WI38 (cell line): ENCODE measurements around the gene GGPS1.

Experiments used
- H3K4me3 ChIP-seq: 2 replicates; pipeline ENCODE4 v1.5.1; 2011; ENCODE audit warnings: low read depth, mild to moderate bottlenecking, control low read depth, low read length
- TF ChIP-seq, protein P1 (sequence below): IDR thresholded peaks from 2 replicates; pipeline ENCODE4 v1.5.1; 2012; ENCODE audit warnings: low read depth, mild to moderate bottlenecking, control low read depth, low read length

The GGPS1 gene

DNA sequence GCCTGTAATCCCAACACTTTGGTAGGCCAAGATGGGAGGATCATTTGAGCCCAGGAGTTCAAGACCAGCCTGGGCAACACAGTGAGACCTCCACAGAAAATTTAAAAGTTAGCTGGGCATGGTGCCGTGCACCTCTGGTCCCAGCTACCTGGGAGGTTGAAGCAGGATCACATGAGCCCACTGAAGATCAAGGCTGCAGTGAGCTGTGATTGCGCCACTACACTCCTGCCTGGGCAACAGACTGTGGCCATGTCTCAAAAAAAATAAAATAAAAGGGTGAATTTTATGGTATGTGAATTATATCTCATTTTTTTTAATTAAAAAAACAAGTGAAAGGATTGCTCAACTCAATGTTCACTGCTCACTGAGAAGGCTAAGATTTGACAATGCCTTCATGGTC, 9.1 kb upstream of the GGPS1 start:
- TF ChIP-seq, protein P1, sequence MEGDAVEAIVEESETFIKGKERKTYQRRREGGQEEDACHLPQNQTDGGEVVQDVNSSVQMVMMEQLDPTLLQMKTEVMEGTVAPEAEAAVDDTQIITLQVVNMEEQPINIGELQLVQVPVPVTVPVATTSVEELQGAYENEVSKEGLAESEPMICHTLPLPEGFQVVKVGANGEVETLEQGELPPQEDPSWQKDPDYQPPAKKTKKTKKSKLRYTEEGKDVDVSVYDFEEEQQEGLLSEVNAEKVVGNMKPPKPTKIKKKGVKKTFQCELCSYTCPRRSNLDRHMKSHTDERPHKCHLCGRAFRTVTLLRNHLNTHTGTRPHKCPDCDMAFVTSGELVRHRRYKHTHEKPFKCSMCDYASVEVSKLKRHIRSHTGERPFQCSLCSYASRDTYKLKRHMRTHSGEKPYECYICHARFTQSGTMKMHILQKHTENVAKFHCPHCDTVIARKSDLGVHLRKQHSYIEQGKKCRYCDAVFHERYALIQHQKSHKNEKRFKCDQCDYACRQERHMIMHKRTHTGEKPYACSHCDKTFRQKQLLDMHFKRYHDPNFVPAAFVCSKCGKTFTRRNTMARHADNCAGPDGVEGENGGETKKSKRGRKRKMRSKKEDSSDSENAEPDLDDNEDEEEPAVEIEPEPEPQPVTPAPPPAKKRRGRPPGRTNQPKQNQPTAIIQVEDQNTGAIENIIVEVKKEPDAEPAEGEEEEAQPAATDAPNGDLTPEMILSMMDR, result no peak
- H3K4me3 ChIP-seq, result no peak overlapping the region

DNA sequence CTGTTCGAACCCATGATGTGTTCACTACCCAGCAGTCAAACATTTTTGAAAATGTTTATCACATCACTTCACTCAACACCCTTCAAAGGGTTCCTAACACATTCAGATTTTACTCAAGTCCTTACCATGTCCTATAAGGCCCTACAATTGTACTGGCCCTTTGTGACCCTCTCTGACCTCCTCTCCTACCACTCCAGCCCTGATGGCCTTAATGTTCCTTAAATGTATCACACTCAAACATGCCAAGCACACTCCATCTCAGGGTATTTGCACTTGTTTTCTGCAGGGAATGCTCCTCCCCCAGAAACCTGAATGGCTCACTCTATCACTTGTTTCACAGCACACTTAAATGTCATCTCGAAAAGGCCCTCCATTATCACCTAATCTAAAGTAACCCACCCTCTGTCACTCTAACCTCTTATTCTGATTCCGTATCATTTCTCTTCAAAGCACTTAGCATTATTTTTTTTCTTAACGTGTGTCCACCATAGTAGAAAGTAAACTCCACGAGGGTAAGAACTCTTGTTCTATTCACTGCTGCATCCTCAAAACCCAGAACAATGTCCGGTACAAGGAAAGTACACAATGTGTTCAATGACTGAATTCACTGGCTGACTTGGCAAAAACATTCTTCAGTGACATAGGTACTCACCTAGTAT, 7.7 kb upstream of the GGPS1 start:
- H3K4me3 ChIP-seq, result no peak overlapping the region
- TF ChIP-seq, protein P1, result no peak

DNA sequence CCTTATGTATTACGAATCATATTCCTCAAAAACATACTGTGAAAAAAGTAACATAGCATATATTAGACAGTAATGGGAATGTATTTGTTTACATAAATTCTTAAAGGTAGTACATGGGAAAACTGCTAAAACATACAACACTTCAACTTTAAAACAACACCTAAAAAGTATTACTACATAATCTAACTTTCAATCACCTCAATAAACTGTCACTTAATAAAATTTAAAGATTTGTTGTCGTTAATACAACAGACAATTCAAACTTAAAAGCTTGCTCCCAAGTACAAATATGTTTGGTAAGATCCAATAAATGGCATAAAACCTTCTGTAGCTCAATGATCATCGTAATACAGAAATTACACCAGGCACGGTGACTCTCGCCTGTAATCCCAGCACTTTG, 4.1 kb upstream of the GGPS1 start:
- no peak overlapping the region for H3K4me3 ChIP-seq

DNA sequence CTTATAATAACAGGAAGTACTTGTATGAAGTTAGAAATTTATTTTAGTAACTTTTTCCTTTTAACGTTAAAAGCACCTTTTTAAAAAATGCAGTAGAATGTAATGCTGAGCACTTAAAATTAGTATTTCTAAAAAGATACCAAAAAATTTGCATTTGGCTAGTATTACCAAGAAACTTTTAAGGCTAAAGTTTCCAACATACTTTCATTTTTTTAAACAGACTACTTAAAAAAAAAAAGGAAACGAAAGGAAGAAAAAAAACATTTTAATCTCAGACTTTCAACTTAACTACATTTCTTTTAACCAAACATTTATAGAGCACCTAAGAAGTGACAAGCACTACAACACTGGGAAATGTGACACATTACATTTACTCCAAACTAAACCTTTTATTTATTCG, 3.2 kb upstream of the GGPS1 start:
- H3K4me3 ChIP-seq, result no peak overlapping the region
- TF ChIP-seq, protein P1, result no peak

More for the DNA sequence above, 4.1 kb upstream of the GGPS1 start:
- TF ChIP-seq, protein P1, result no peak

DNA sequence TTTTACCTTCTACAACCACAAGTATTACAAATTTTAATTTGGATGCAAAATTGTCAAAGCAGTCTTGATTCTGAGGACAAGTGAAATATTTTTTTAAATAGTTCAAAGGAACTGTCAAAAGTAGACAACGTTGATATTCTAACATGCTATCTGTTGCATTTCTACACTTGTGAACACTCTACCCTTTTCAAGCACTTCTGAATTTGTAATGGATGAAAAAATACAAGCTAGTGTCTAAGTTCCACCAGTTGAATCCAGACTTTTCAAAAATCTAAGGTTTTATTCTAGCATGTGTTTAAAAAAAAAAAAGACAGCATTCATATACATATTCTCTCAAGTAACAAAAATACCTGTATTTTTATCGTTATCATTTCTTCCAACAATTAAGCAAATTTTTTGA, 2.5 kb upstream of the GGPS1 start:
- H3K4me3 ChIP-seq, result peak overlapping the region; percentile 79
- TF ChIP-seq, protein P1, result no peak

DNA sequence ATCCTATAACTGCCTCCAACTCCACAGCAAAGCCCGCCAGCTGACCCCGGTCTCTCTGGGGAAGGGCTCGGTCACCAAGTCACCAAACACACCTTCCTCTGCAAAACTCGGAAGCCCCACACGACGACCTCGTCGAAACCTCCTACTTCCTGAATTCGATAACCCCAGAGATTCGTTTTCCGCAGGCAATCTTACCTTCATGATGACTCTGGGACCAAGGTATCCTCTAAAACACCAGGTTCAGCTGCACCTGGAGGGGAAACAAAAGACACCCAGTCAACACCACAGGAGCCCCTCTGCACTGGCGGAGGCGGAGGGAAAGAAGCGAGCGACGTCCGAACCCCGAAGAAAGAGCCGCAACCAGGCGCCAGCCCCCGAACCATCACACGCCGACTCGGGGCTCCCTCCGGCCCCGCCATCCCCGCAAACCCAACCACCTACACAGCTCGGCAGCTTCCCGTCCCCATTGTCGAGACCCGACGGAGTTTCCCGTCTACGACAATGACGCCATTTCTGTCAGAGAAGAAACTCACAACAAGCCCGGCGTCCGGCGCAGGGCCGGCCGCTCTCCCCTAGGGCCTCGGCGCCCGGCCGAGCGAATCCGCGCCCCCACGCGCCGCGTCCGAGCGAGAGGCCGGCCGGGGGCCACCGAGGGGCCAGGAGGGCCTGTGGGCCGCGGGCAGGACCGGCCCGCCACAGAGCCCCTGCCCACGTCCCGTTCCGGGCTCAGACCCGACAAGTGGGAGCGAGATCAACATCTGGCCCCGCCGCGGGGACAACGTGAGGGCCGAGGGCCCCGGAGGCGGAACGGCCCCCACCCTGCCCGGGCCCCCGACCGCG, 1.4 kb upstream of the GGPS1 start:
- TF ChIP-seq, protein P1, result no peak
- H3K4me3 ChIP-seq, result peak overlapping the region; percentile 79
